Kidney (tissue), 14 donors: ENCODE data around the gene SLC47A1. TPM values are rescaled to one million over a fixed set of nuclear protein-coding genes. Genes with fewer than 3 reads are reported as not detected.

Experiments used
- DNase-seq, 5 donors: peaks; one replicate each; pipeline ENCODE4 v3.0.0-alpha.2; 2013 to 2020
- FAIRE-seq: peaks from 2 replicates; lab custom pipeline; 2012; peaks lifted over from hg19 to GRCh38; lab: Jason Lieb, UNC
- H3K27ac ChIP-seq, 2 donors: one replicate each; pipeline ENCODE4 v1.7.0; 2013; ENCODE audit warnings: low read depth in 2 of 2, low read length in 2 of 2, inconsistent platforms in 1 of 2
- H3K27me3 ChIP-seq: one replicate; pipeline ENCODE4 v1.7.1; 2013; ENCODE audit warnings: low read length, inconsistent platforms; ENCODE audit not compliant: control insufficient read depth, insufficient read depth
- H3K36me3 ChIP-seq, 3 donors: one replicate each; pipeline versions ENCODE4 v1.7.0 to v1.7.1; 2013; ENCODE audit warnings: low read length in 3 of 3, control low read depth in 1 of 3, inconsistent platforms in 1 of 3; ENCODE audit not compliant: insufficient read depth in 3 of 3, control insufficient read depth in 2 of 3
- H3K4me1 ChIP-seq, 3 donors: one replicate each; pipeline versions ENCODE4 v1.7.0 to v1.7.1; 2013; ENCODE audit warnings: low read length in 3 of 3, inconsistent platforms in 1 of 3, low read depth in 1 of 3; ENCODE audit not compliant: control insufficient read depth in 2 of 3, insufficient read depth in 2 of 3
- H3K4me3 ChIP-seq, 3 donors: one replicate each; pipeline versions ENCODE4 v1.7.0 to v1.8.1; 2013; ENCODE audit warnings: low read length in 3 of 3, control low read depth in 1 of 3, inconsistent platforms in 1 of 3
- H3K9ac ChIP-seq, 3 donors: one replicate each; pipeline versions ENCODE4 v1.7.0 to v1.7.1; 2013; ENCODE audit warnings: low read length in 3 of 3, control low read depth in 1 of 3, inconsistent platforms in 1 of 3
- H3K9me3 ChIP-seq, 3 donors: one replicate each; pipeline versions ENCODE4 v1.7.0 to v1.7.1; 2013; ENCODE audit warnings: low read length in 3 of 3, control low read depth in 1 of 3, inconsistent platforms in 1 of 3; ENCODE audit not compliant: control insufficient read depth in 2 of 3, insufficient read depth in 1 of 3
- intact Hi-C: fragments of 100-400 bp; cut with DNase I; formaldehyde crosslinking; loops from one replicate; pipeline ENCODE4 v1.11.1; 2022
- polyA plus RNA-seq: library from polyadenylated mRNA; stranded (reverse); fragments of 350-450 nt; fragmentation: Illumina TruSeq; extraction: RNeasy Lipid Tissue Mini Kit (QIAGEN cat#74804); gene quantifications from one replicate; pipeline ENCODE4 v1.2.3, GENCODE V29; 2014; ENCODE audit warnings: low read depth, low replicate concordance; ENCODE audit not compliant: insufficient read depth
- total RNA-seq: library from RNA; stranded (reverse); fragmentation: NEBNext Ultra II Directional; extraction: Animal tissue kit (Norgen Biotek cat#: 25700); gene quantifications from one replicate; pipeline ENCODE4 v1.2.1, GENCODE V29; 2021
- TF ChIP-seq, protein P1 (sequence below): IDR thresholded peaks from 3 replicates; pipeline ENCODE4 v1.5.1; 2012; ENCODE audit warnings: mild to moderate bottlenecking, moderate library complexity, borderline replicate concordance; ENCODE audit not compliant: insufficient read depth; ENCODE audit errors: extremely low read depth
- donor health status: control.
- donor health status: control.
- donor health status: control.
- donor health status: control.
- donor health status: control.
- donor health status: DM: yes; HTN: yes; CAD: no.
- donor health status: Normal renal cell carcinoma (clear cell type).

The SLC47A1 gene
- total and polyA plus RNA-seq, 2 donors from 2014 or later: 26.0 to 94.8 TPM

DNA sequence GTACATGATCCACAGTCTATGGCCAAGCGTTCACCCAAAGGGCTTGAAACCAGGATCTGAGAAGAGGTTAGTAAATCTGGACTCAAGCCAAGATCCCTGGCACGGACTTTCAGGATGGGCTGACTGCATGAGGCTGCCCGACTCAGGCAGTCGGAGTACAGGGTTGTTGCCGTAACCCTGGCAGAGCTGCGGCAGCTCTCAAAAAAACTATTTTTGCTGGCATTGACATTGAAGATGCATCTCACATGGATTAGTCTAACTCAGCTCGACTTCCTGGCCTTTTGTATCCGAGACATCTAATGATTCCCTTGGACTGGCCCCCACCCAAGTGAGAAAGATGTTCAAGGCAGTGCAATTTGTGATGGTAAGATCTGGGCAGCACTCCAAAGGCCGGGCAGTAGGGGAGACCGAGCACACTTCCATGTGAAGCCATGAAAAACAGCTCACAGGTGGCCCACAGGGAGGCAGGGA lies 6.2 kb downstream of the SLC47A1 start:
- Histone ChIP-seq H3K9me3 (no peaks in the 10 kb centered on the region), H3K9ac (no peak overlapping the region), H3K36me3 (peaks cover 0 to 8% (median 0%) of the 10 kb centered on the region in 3 donors), H3K4me1 (peaks cover 0 to 32% (median 6%) of the 10 kb centered on the region in 3 donors), H3K4me3 (no peak overlapping the region), H3K27ac (peak overlapping the region; percentile 54 to 95), H3K27me3 (no peaks in the 10 kb centered on the region)
- intact Hi-C loops: no loop called here
- TF ChIP-seq, protein P1, sequence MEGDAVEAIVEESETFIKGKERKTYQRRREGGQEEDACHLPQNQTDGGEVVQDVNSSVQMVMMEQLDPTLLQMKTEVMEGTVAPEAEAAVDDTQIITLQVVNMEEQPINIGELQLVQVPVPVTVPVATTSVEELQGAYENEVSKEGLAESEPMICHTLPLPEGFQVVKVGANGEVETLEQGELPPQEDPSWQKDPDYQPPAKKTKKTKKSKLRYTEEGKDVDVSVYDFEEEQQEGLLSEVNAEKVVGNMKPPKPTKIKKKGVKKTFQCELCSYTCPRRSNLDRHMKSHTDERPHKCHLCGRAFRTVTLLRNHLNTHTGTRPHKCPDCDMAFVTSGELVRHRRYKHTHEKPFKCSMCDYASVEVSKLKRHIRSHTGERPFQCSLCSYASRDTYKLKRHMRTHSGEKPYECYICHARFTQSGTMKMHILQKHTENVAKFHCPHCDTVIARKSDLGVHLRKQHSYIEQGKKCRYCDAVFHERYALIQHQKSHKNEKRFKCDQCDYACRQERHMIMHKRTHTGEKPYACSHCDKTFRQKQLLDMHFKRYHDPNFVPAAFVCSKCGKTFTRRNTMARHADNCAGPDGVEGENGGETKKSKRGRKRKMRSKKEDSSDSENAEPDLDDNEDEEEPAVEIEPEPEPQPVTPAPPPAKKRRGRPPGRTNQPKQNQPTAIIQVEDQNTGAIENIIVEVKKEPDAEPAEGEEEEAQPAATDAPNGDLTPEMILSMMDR: no peak
- FAIRE-seq (no peak), DNase-seq (no peak)

DNA sequence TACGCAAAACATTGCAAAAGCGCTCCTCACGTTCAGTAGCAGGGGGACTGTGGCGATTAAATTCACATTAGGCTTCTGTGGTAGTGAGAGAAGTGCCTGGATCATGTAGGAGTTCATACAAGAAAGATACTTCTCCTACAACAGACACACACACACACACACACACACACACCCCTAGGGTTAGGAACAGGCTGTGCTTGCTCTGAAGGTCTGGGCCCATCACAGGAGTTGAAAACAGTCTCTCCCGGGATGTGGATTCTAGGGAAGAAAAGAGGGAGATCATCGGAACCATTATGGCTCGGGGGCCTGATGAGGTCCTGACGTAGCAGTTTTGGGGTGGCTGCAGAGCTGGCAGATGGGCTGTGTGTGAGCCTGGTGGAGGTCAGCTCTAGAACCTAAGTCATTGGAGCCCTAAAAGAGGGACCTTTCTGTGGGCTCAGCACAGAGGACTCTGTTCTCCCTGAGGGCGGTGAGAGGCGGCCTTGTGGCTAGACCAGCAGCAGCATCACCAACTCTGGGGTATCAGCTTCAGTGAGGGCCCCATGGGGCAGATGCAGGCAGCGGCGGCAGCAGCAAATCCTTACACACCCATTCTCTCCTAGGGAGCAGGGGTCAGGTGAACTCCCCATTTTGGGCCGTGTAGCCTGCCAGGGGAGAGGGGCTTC lies 7.2 kb downstream of the SLC47A1 start:
- H3K9me3 ChIP-seq: no peaks in the 10 kb centered on the region
- H3K4me3 ChIP-seq: no peak overlapping the region
- no peak for DNase-seq
- TF ChIP-seq, protein P1: no peak
- peak overlapping the region; percentile 54 to 95 for H3K27ac ChIP-seq
- no peak for FAIRE-seq
- H3K9ac ChIP-seq: no peak overlapping the region
- H3K36me3 ChIP-seq: peaks cover 0 to 8% (median 0%) of the 10 kb centered on the region in 3 donors
- H3K4me1 ChIP-seq: peaks cover 0 to 37% (median 6%) of the 10 kb centered on the region in 3 donors
- H3K27me3 ChIP-seq: no peaks in the 10 kb centered on the region
- intact Hi-C loops: no loop called here

DNA sequence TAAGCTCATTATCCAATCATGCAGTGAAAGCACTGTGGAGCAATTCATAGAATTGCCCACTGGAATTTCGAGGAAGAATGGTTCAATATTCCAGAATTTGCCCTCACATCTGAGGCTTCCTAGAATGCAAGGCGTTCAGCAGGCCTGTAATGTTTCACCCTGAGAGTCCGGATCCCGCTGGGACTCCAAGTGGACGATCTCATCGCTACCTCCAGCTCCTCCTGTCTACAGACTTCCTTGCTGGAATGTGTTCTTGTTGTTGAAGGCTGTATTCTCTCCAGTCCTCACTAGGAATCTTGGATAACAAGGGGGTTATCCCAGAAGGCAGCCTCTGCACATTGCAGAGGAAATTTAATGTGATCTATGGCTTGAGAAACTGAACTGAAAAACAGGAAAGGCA lies 7.8 kb downstream of the SLC47A1 start:
- Histone ChIP-seq H3K27me3 (no peaks in the 10 kb centered on the region), H3K4me3 (no peak overlapping the region), H3K9me3 (no peaks in the 10 kb centered on the region), H3K9ac (no peak overlapping the region), H3K36me3 (peaks cover 0 to 8% (median 0%) of the 10 kb centered on the region in 3 donors), H3K27ac (peak overlapping the region; percentile 54 to 95), H3K4me1 (peaks cover 0 to 42% (median 8%) of the 10 kb centered on the region in 3 donors)
- TF ChIP-seq, protein P1: no peak
- no peak for FAIRE-seq
- peak in 1 of 5 donors; percentile 31 for DNase-seq
- intact Hi-C loops: no loop called here
